Neural cell (in vitro differentiated cells): ENCODE measurements around the gene SUPT3H. TPM values are rescaled to one million over a fixed set of nuclear protein-coding genes. Genes with fewer than 3 reads are reported as not detected.

Source experiments
- H2AFZ ChIP-seq: fragments of 200-600, 300-800 bp; sonication (generic), shearing (Covaris generic); 2 replicates; pipeline ENCODE4 v1.6.0; 2014; ENCODE audit warnings: low read depth, mild to moderate bottlenecking, antibody characterized with exemption, low read length, moderate library complexity
- H3F3A ChIP-seq: fragments of 200-600 bp; shearing (Covaris generic); 2 replicates; pipeline ENCODE4 v1.6.1; 2016; ENCODE audit warnings: mild to moderate bottlenecking, moderate library complexity, mixed read lengths, antibody characterized with exemption, low read length; ENCODE audit not compliant: insufficient read depth, poor library complexity, severe bottlenecking
- H3K27ac ChIP-seq: fragments of 200-600, 300-800 bp; sonication (generic), shearing (Covaris generic); 2 replicates; pipeline ENCODE4 v1.5.1; 2014; ENCODE audit warnings: mild to moderate bottlenecking, low read length, moderate library complexity
- H3K27me3 ChIP-seq: fragments of 300-800, 200-600 bp; sonication (generic), shearing (Covaris generic); 2 replicates; pipeline ENCODE4 v1.6.0; 2014; ENCODE audit warnings: mild to moderate bottlenecking, low read depth, low read length, moderate library complexity; ENCODE audit not compliant: insufficient read depth
- H3K36me3 ChIP-seq: fragments of 300-800, 200-600 bp; sonication (generic), shearing (Covaris generic); 2 replicates; pipeline ENCODE4 v1.5.1; 2014; ENCODE audit warnings: mild to moderate bottlenecking, antibody characterized with exemption, low read length, moderate library complexity; ENCODE audit not compliant: insufficient read depth
- H3K4me2 ChIP-seq: fragments of 300-800, 200-600 bp; sonication (generic), shearing (Covaris generic); 2 replicates; pipeline ENCODE4 v1.6.0; 2014; ENCODE audit warnings: mild to moderate bottlenecking, low read length
- H3K4me3 ChIP-seq: fragments of 300-800, 200-600 bp; sonication (generic), shearing (Covaris generic); 2 replicates; pipeline ENCODE4 v1.5.1; 2014; ENCODE audit warnings: mild to moderate bottlenecking, low read length, moderate library complexity
- H3K79me2 ChIP-seq: fragments of 200-600 bp; shearing (Covaris generic); replicated peaks from 2 replicates; pipeline ENCODE4 v1.6.0; 2014; ENCODE audit warnings: mild to moderate bottlenecking, low read length, moderate library complexity; ENCODE audit not compliant: insufficient read depth
- H3K9ac ChIP-seq: fragments of 300-800, 200-600 bp; sonication (generic), shearing (Covaris generic); 2 replicates; pipeline ENCODE4 v1.6.1; 2016; ENCODE audit warnings: mild to moderate bottlenecking, low read length, mixed read lengths
- H3K9me2 ChIP-seq: fragments of 200-600 bp; shearing (Covaris generic); 2 replicates; pipeline ENCODE4 v1.6.1; 2016; ENCODE audit warnings: mild to moderate bottlenecking, low read length, mixed read lengths; ENCODE audit not compliant: insufficient read depth
- H3K9me3 ChIP-seq: fragments of 200-600, 300-800 bp; sonication (generic), shearing (Covaris generic); 2 replicates; pipeline ENCODE4 v1.6.1; 2016; ENCODE audit warnings: mild to moderate bottlenecking, mixed run types, low read length, moderate library complexity, mixed read lengths
- H4K20me1 ChIP-seq: fragments of 200-600 bp; shearing (Covaris generic); 2 replicates; pipeline ENCODE4 v1.6.1; 2016; ENCODE audit warnings: mild to moderate bottlenecking, mixed run types; ENCODE audit not compliant: insufficient read depth
- EP300 ChIP-seq: fragments of 450-650 bp; conservative IDR thresholded peaks from 2 replicates; pipeline ENCODE4 v1.6.1; 2014; ENCODE audit warnings: antibody characterized with exemption, mild to moderate bottlenecking, moderate library complexity; ENCODE audit not compliant: poor library complexity, severe bottlenecking
- EZH2 ChIP-seq: fragments of 200-600, 300-800 bp; shearing (Covaris generic), sonication (generic); IDR thresholded peaks from 2 replicates; pipeline ENCODE4 v1.6.1; 2014; ENCODE audit warnings: antibody characterized with exemption, low read length, borderline replicate concordance, mild to moderate bottlenecking; ENCODE audit not compliant: insufficient read depth, poor library complexity, severe bottlenecking
- MXI1 ChIP-seq: fragments of 450-650 bp; conservative IDR thresholded peaks from 2 replicates; pipeline ENCODE4 v1.6.1; 2014; ENCODE audit warnings: antibody characterized with exemption, mild to moderate bottlenecking; ENCODE audit not compliant: poor library complexity, severe bottlenecking
- POLR2AphosphoS5 ChIP-seq: IDR thresholded peaks from 2 replicates; pipeline ENCODE4 v1.6.1; 2012
- RAD21 ChIP-seq: fragments of 450-650 bp; conservative IDR thresholded peaks from 2 replicates; pipeline ENCODE4 v1.6.1; 2014; ENCODE audit warnings: antibody characterized with exemption, mild to moderate bottlenecking, moderate library complexity
- SMC3 ChIP-seq: fragments of 450-650 bp; conservative IDR thresholded peaks from 2 replicates; pipeline ENCODE4 v1.6.1; 2014; ENCODE audit warnings: antibody characterized with exemption, mild to moderate bottlenecking, moderate library complexity; ENCODE audit not compliant: poor library complexity
- TAF1 ChIP-seq: IDR thresholded peaks from 2 replicates; pipeline ENCODE4 v1.6.1; 2012; ENCODE audit warnings: low read depth
- polyA plus RNA-seq: library from polyadenylated mRNA; depleted of rRNA; stranded (reverse); fragments of >200 nt; gene quantifications from 2 replicates; pipeline ENCODE4 v1.2.3, GENCODE V29; 2014
- TF ChIP-seq, protein P1 (sequence below): fragments of 450-650 bp; IDR thresholded peaks from 2 replicates; pipeline ENCODE4 v1.5.1; 2014; ENCODE audit warnings: antibody characterized with exemption, mild to moderate bottlenecking, moderate library complexity; ENCODE audit not compliant: poor library complexity, severe bottlenecking
- TF ChIP-seq, protein P2 (sequence below): IDR thresholded peaks from 2 replicates; pipeline ENCODE4 v1.6.1; 2012; ENCODE audit warnings: borderline replicate concordance

Gene SUPT3H
- polyA plus RNA-seq, 1 donor from 2014 or later, result 6.8 TPM

GRCh38 chr6:45421709-45422502 lies 44.2 kb upstream of the SUPT3H start:
- Histone ChIP-seq H3K79me2 (no peaks in the 10 kb centered on the region), H3K4me2 (peak overlapping the region; percentile 71), H3K36me3 (no peaks in the 10 kb centered on the region), H3K9ac (peak overlapping the region; percentile 56), H3K9me2 (no peaks in the 10 kb centered on the region), H3K9me3 (no peaks in the 10 kb centered on the region), H3F3A (no peaks in the 10 kb centered on the region), H3K27me3 (peaks cover 86% of the 10 kb centered on the region), H3K4me3 (peak overlapping the region; percentile 80), H4K20me1 (no peaks in the 10 kb centered on the region), H3K27ac (no peak overlapping the region), H2AFZ (peak overlapping the region; percentile 46)
- peak; percentile 33 for TF ChIP-seq EZH2
- TF ChIP-seq POLR2AphosphoS5, result no peak
- TF ChIP-seq, protein P1, sequence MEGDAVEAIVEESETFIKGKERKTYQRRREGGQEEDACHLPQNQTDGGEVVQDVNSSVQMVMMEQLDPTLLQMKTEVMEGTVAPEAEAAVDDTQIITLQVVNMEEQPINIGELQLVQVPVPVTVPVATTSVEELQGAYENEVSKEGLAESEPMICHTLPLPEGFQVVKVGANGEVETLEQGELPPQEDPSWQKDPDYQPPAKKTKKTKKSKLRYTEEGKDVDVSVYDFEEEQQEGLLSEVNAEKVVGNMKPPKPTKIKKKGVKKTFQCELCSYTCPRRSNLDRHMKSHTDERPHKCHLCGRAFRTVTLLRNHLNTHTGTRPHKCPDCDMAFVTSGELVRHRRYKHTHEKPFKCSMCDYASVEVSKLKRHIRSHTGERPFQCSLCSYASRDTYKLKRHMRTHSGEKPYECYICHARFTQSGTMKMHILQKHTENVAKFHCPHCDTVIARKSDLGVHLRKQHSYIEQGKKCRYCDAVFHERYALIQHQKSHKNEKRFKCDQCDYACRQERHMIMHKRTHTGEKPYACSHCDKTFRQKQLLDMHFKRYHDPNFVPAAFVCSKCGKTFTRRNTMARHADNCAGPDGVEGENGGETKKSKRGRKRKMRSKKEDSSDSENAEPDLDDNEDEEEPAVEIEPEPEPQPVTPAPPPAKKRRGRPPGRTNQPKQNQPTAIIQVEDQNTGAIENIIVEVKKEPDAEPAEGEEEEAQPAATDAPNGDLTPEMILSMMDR, result peak; percentile 62
- TF ChIP-seq RAD21, result peak; percentile 63
- no peak for TF ChIP-seq TAF1
- TF ChIP-seq, protein P2, sequence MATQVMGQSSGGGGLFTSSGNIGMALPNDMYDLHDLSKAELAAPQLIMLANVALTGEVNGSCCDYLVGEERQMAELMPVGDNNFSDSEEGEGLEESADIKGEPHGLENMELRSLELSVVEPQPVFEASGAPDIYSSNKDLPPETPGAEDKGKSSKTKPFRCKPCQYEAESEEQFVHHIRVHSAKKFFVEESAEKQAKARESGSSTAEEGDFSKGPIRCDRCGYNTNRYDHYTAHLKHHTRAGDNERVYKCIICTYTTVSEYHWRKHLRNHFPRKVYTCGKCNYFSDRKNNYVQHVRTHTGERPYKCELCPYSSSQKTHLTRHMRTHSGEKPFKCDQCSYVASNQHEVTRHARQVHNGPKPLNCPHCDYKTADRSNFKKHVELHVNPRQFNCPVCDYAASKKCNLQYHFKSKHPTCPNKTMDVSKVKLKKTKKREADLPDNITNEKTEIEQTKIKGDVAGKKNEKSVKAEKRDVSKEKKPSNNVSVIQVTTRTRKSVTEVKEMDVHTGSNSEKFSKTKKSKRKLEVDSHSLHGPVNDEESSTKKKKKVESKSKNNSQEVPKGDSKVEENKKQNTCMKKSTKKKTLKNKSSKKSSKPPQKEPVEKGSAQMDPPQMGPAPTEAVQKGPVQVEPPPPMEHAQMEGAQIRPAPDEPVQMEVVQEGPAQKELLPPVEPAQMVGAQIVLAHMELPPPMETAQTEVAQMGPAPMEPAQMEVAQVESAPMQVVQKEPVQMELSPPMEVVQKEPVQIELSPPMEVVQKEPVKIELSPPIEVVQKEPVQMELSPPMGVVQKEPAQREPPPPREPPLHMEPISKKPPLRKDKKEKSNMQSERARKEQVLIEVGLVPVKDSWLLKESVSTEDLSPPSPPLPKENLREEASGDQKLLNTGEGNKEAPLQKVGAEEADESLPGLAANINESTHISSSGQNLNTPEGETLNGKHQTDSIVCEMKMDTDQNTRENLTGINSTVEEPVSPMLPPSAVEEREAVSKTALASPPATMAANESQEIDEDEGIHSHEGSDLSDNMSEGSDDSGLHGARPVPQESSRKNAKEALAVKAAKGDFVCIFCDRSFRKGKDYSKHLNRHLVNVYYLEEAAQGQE, result no peak
- peak; percentile 37 for TF ChIP-seq MXI1
- TF ChIP-seq SMC3, result peak; percentile 67
- TF ChIP-seq EP300, result no peak

- no peaks in the 10 kb centered on the region for H3K36me3 ChIP-seq
- H3K9me3 ChIP-seq, result no peaks in the 10 kb centered on the region
- no peaks in the 10 kb centered on the region for H4K20me1 ChIP-seq
- H3K27me3 ChIP-seq, result peaks cover 92% of the 10 kb centered on the region
- H3K9me2 ChIP-seq, result no peaks in the 10 kb centered on the region
- H3F3A ChIP-seq, result no peaks in the 10 kb centered on the region
- H3K79me2 ChIP-seq, result no peaks in the 10 kb centered on the region
- H3K4me2 ChIP-seq, result peak overlapping the region; percentile 71
- peak overlapping the region; percentile 9 for H2AFZ ChIP-seq
- TF ChIP-seq TAF1 (no peak), EZH2 (no peak), EP300 (no peak), POLR2AphosphoS5 (no peak), SMC3 (no peak), MXI1 (no peak), RAD21 (no peak)
- TF ChIP-seq, protein P1, result no peak
- TF ChIP-seq, protein P2, result no peak
- peak overlapping the region; percentile 56 for H3K9ac ChIP-seq
- H3K4me3 ChIP-seq, result peak overlapping the region; percentile 80
- H3K27ac ChIP-seq, result no peak overlapping the region
These were observed 43.4 kb upstream of the SUPT3H start for GRCh38 chr6:45420909-45421708.
